Measurements from ENCODE around the gene GM2A. TPM values are rescaled to one million over a fixed set of nuclear protein-coding genes. Genes with fewer than 3 reads are reported as not detected.

GM2A gene
- total and polyA plus RNA-seq, 2 of the 13 experiments (the other 11 are each of a cell fraction or from before 2014, with no cell fraction given): 14.6 to 29.6 TPM

DNA sequence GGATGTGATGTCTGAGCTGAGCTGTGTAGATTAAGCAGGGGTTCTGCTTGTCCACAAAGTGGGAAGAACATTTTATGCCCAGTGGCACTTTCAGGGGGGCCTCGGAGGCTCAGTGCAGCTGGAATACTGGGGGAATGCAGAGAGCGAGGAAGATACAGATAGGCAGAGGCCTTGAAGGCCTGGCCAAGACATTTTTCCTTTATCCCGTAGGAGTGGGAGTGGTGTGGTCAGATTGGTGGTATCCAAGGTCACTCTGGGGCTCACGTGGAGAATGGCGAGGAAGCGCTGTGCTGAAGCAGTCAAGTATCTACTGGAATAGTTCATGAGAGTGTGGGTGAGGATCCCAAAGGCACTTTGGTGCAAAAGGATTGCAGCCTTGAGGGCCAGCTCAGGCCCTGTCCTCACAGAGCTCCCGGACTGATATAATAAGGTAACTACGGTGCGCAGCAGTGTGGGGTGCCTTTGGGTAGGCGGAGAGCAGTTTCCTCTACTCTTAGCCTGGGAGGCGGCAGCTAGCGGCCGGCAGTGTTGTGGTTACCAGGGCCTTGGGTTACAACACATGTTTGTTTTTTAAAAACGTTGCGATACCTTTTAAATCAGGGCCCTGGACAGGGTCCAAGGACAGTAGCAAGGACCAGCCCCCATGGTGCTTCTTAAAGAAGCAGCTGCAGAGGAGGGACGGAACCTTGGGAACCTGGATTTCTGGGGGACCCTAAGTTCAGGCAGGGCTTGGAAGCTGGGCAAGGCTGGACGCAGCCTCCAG, 18.3 kb upstream of the GM2A start (continued):
- TF ChIP-seq FOXA1 (IDR thresholded peaks at IDR 0.05) (no peak), FOXA1 (CRISPR knock-in tag; IDR thresholded peaks at IDR 0.05) (peak; percentile 82), ZNF549 (CRISPR knock-in tag; IDR thresholded peaks at IDR 0.05) (no peak), ZNF232 (CRISPR knock-in tag; IDR thresholded peaks at IDR 0.05; ENCODE audit: borderline replicate concordance) (0 out of 2 replicates have a peak, but pooled peaks have one; percentile 35), SALL2 (CRISPR knock-in tag; IDR thresholded peaks at IDR 0.05) (peak; percentile 55; the same call in 1 of the 2 replicates), KLF11 (CRISPR knock-in tag; IDR thresholded peaks at IDR 0.05) (no peak), ZBTB7A (CRISPR knock-in tag; IDR thresholded peaks at IDR 0.05) (no peak), SOX6 (IDR thresholded peaks at IDR 0.05) (no peak), SOX6 (CRISPR knock-in tag; IDR thresholded peaks at IDR 0.05) (peak; percentile 77), BORCS8-MEF2B (CRISPR knock-in tag; IDR thresholded peaks at IDR 0.05) (0 out of 2 replicates have a peak, but pooled peaks have one; percentile 29), FOXP1 (IDR thresholded peaks at IDR 0.05) (no peak), FOXP1 (CRISPR knock-in tag; IDR thresholded peaks at IDR 0.05) (peak; percentile 60; the same call in 1 of the 2 replicates), ZNF678 (CRISPR knock-in tag; IDR thresholded peaks at IDR 0.05) (no peak; the same call in 1 of the 2 replicates), RCOR2 (CRISPR knock-in tag; IDR thresholded peaks at IDR 0.05) (0 out of 2 replicates have a peak, but pooled peaks have one; percentile 50), EP300 (IDR thresholded peaks at IDR 0.05; ENCODE audit: low read depth in 2 of 2, low read length in 2 of 2) (peak; percentile 84 to 94), EP300 (CRISPR knock-in tag; IDR thresholded peaks at IDR 0.05; ENCODE audit: borderline replicate concordance) (peak; percentile 73; the same call in 1 of the 2 replicates)
- TF ChIP-seq, protein P1, sequence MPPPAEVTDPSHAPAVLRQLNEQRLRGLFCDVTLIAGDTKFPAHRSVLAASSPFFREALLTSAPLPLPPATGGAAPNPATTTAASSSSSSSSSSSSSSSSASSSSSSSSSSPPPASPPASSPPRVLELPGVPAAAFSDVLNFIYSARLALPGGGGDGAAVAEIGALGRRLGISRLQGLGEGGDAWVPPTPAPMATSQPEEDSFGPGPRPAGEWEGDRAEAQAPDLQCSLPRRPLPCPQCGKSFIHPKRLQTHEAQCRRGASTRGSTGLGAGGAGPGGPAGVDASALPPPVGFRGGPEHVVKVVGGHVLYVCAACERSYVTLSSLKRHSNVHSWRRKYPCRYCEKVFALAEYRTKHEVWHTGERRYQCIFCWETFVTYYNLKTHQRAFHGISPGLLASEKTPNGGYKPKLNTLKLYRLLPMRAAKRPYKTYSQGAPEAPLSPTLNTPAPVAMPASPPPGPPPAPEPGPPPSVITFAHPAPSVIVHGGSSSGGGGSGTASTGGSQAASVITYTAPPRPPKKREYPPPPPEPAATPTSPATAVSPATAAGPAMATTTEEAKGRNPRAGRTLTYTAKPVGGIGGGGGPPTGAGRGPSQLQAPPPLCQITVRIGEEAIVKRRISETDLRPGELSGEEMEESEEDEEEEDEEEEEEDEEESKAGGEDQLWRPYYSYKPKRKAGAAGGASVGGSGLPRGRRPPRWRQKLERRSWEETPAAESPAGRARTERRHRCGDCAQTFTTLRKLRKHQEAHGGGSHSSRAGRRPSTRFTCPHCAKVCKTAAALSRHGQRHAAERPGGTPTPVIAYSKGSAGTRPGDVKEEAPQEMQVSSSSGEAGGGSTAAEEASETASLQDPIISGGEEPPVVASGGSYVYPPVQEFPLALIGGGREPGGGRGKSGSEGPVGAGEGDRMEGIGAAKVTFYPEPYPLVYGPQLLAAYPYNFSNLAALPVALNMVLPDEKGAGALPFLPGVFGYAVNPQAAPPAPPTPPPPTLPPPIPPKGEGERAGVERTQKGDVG (CRISPR knock-in tag; IDR thresholded peaks at IDR 0.05; ENCODE audit: borderline replicate concordance): no peak
- TF ChIP-seq, protein P2, sequence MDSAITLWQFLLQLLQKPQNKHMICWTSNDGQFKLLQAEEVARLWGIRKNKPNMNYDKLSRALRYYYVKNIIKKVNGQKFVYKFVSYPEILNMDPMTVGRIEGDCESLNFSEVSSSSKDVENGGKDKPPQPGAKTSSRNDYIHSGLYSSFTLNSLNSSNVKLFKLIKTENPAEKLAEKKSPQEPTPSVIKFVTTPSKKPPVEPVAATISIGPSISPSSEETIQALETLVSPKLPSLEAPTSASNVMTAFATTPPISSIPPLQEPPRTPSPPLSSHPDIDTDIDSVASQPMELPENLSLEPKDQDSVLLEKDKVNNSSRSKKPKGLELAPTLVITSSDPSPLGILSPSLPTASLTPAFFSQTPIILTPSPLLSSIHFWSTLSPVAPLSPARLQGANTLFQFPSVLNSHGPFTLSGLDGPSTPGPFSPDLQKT (CRISPR knock-in tag; IDR thresholded peaks at IDR 0.05; ENCODE audit: borderline replicate concordance): no peak
- TF ChIP-seq, protein P3, sequence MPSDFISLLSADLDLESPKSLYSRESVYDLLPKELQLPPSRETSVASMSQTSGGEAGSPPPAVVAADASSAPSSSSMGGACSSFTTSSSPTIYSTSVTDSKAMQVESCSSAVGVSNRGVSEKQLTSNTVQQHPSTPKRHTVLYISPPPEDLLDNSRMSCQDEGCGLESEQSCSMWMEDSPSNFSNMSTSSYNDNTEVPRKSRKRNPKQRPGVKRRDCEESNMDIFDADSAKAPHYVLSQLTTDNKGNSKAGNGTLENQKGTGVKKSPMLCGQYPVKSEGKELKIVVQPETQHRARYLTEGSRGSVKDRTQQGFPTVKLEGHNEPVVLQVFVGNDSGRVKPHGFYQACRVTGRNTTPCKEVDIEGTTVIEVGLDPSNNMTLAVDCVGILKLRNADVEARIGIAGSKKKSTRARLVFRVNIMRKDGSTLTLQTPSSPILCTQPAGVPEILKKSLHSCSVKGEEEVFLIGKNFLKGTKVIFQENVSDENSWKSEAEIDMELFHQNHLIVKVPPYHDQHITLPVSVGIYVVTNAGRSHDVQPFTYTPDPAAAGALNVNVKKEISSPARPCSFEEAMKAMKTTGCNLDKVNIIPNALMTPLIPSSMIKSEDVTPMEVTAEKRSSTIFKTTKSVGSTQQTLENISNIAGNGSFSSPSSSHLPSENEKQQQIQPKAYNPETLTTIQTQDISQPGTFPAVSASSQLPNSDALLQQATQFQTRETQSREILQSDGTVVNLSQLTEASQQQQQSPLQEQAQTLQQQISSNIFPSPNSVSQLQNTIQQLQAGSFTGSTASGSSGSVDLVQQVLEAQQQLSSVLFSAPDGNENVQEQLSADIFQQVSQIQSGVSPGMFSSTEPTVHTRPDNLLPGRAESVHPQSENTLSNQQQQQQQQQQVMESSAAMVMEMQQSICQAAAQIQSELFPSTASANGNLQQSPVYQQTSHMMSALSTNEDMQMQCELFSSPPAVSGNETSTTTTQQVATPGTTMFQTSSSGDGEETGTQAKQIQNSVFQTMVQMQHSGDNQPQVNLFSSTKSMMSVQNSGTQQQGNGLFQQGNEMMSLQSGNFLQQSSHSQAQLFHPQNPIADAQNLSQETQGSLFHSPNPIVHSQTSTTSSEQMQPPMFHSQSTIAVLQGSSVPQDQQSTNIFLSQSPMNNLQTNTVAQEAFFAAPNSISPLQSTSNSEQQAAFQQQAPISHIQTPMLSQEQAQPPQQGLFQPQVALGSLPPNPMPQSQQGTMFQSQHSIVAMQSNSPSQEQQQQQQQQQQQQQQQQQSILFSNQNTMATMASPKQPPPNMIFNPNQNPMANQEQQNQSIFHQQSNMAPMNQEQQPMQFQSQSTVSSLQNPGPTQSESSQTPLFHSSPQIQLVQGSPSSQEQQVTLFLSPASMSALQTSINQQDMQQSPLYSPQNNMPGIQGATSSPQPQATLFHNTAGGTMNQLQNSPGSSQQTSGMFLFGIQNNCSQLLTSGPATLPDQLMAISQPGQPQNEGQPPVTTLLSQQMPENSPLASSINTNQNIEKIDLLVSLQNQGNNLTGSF (CRISPR knock-in tag; IDR thresholded peaks at IDR 0.05): peak; percentile 28; the same call in 1 of the 2 replicates
- TF ChIP-seq, protein P4, sequence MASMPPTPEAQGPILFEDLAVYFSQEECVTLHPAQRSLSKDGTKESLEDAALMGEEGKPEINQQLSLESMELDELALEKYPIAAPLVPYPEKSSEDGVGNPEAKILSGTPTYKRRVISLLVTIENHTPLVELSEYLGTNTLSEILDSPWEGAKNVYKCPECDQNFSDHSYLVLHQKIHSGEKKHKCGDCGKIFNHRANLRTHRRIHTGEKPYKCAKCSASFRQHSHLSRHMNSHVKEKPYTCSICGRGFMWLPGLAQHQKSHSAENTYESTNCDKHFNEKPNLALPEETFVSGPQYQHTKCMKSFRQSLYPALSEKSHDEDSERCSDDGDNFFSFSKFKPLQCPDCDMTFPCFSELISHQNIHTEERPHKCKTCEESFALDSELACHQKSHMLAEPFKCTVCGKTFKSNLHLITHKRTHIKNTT (CRISPR knock-in tag; IDR thresholded peaks at IDR 0.05): no peak
